SIG-M5 treated with dmso at 0.1 percent for 504 hours (cell line): ENCODE results near the gene ASGR1.
"Not testable (repeated sequence)": the region's sequence is repeated elsewhere in the genome, so short reads cannot be mapped to it uniquely, and the experiment has no call there.

ENCODE experiments used
- DNase-seq: peaks from one replicate; lab custom pipeline; 2025; ENCODE audit not compliant: unreplicated experiment; lab: John Stamatoyannopoulos, UW

The ASGR1 gene

DNA sequence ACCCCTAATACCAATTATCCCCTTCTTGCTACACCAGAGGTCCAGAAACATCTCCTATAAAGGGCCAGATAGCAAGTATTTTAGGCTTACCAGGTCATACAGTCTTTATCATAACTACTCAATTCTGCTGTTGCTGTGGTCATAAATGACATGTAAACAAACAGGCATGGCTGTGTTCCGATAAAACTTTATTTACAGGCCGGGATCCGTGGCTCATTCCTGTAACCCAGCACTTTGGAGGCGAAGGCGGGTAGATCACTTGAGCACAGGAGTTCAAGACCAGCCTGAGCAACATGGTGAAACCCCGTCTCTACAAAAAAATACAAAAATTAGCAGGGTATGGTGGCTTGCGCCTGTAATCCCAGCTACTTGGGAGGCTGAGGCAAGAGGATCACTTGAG, 12.3 kb downstream of the ASGR1 start:
- no peak for DNase-seq

DNA sequence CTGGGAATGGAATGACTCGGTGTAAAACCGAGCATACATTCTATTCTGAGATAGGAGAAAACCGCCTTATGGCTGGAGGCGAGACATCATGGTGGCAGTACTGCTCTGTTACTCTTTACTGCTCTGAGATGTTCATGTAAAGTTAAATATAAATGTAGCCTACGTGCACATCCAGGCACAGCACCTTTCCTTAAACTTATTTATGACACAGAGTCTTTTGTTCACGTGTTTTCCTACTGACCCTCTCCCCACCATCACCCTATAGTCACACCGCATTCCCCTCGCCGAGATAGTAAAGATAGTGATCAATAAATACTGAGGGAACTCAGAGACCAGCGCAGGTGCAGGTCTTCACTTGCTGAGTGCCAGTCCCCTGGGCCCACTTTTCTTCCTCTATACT, 19.6 kb downstream of the ASGR1 start:
- not testable (repeated sequence) for DNase-seq

DNA sequence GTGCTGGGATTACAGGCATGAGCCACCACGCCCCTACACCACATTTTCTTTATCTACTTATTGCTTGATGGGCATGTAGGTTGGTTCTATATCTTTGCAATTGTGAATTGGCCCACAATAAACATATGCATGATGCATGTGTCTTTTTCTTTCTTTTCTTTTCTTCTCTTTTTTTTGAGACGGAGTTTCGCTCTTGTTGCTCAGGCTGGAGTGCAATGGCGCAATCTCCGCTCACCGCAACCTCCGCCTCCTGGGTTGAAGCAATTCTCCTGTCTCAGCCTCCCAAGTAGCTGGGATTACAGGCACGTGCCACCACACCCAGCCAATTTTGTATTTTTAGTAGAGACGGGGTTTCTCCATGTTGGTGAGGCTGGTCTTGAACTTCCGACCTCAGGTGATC, 20.7 kb downstream of the ASGR1 start:
- DNase-seq: peak; percentile 38

DNA sequence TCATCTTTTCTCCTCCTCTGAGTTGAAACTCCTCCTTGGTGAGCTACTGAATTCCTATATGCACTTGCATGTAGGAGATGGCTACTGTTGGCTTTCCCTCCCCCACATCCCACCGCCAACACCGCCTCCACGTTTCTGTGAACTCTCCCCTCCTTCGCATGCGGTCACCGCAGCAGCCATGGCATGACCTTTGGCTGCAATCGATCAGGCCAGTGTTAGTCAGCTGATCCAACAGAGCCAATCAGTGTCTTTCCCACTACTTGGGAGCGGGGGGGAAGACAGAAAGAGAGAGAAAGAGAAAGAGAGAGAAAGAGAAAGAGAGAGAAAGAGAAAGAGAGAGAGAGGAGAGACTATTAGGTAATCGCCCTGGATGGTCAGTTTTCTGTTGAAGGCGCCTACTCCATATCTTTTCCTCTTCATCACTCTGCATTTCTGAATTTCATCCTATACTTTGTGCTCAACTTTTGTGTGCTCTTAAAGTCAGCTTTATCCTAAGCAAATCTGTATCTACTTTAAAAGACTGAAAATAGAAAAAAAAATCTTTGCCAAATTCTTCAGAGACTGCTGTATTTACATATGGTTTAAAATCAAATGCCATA, 22.7 kb downstream of the ASGR1 start:
- no peak for DNase-seq

DNA sequence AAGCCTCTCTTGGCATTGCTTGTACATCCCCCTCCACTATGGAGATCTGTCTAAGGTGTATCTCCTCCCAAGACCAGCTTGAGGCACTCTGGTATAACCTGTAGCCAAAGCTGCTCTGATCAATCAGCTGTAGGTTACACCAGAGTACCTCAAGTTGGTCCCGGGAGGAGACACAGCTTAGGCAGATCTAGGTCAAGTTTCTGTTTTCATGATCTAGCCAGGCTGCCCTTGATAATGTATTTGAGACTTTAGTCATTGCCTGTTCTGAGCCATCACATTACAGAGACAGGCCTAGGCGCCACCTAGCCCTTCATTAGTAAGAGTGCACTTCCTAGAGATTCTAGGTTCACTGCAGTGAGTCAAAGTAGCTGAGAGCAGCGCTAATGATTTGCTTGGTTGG, 31.4 kb downstream of the ASGR1 start:
- no peak for DNase-seq

DNA sequence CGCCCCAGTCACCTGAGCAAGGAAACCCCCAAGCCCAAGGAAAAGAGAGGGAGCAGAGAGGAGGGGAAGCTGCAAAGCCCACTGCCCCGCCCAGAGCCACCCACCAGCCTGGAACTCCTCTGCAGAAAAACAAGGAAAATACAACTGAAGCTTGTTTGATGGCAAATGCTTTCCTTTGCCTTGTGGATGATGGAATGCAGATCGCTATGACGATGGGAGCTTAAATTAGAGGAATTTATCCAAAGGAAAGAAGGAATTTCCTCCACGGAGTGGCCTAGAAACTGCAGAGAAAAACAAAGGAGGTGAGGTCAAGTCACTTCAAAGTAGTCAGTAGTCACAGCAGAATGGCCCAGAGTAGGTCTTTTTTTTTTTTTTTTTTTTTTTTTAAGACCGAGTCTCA, 33.1 kb downstream of the ASGR1 start:
- DNase-seq: no peak

DNA sequence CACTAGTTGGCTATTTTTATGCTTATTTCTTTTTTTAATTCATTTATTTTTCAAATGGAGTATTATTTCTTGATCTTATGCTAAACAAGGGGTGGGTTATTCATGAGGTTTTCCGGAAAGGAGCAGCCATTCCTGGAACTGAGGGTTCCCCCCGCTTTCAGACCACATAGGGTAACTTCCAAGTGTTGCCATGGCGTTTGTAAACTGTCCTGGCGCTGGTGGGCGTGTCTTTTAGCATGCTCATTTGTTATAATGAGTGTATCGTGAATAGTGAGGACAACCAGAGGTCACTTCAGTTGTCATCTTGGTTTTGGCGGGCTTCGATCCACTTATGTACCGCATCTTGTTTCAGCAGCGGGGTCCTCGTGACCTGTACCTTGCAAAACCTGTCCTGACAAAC, 35.0 kb downstream of the ASGR1 start:
- no peak for DNase-seq

DNA sequence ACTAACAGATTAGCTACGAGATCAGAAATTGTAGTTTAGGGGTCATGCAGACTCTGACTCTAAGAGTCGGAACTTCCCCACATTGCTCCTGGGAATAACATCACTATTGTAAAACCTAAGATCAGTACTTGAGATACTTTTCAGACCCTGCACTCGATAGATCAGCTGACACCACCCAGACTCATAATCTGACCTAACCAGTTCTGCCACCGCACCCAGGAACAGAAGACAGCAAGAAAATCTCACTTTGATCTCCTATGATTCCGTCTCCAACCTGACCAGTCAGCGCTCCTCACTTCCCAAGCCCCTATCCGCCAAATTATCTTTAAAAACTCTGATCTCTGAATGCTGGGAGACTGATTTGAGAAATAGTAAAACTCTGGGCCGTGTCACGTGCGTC, 37.3 kb downstream of the ASGR1 start:
- peak; percentile 10 for DNase-seq

DNA sequence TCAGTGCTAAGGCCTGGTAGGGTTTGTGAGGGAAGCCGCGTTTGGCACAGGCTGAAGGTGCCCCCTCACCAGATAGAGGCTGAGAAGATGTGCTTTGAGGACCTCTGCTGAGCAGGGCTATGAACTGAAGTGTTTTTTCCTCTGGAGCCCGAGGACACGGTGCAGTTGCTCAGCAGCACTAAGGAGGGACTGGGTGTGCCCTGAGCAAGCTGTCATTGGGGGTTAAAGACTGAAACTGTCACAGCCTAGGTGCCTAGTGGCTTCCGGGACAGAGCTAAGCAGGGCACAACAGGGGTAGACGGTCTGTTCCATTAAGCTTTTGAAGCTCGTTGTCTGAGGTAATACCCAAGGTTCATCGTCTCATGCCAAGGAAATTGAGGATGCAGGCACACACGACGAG, 39.8 kb downstream of the ASGR1 start:
- no peak for DNase-seq

DNA sequence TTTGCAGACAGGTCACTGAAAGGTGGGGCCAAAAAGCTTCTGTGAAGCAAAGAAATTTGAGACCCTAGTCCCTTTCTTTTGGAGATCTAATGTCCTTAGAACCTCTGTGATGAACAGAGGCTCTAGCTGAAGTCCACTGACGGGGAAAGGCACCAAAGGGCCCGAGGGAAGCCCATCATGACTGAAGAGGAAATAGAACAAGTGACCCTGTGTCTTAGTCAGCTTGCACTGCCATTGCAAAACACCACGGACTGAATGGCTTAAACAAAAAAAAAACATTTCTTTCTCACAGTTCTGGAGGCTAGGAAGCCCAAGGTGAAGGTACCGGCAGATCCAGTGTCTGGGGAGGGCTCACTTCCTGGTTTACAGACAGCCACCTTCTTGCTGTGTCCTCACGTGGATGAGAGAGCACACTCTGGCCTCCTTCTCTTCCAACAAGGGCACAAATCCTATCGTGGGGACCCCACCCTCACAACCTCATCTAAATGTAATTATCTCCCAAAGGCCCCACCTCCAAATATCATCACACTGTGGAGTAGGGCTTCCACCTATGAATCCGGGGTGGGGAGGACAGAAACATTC, 40.3 kb downstream of the ASGR1 start:
- DNase-seq: no peak

DNA sequence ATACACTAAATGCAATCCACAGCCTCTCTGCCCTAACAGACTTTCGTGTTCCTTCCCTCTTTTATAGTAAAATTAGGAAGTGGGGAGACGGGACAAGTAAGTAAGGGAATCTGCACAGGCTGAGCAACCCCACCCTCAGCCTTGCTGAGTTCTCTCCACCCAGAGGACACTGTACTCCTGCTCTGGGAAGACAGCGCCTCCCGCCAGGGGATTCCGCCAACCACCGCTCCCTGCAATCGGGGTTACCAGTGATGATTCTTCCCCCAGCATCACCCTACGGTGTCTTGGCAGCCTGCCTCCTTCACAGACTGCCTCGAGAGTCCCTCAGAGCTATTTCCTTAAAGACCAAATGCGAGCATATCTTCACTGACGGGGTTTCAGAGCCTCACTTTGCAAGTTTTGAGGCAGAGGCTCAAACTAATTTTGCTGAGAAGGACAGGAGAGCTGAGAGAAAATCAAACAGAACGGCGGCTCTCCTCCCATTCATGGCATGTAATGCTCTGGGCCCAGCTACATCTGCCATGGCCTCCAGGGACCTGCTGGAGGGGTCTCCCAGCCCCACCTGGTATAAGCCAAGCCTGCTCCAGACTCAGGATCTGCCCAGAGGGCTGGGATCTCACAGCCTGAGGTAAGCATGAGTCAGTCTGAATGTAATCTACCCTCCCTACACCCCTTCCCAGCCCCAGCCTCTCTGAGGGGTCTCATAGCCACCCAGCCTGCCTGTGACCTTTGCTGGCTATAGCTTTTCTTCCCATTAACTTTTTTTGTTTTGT, 41.8 kb downstream of the ASGR1 start:
- DNase-seq: no peak

DNA sequence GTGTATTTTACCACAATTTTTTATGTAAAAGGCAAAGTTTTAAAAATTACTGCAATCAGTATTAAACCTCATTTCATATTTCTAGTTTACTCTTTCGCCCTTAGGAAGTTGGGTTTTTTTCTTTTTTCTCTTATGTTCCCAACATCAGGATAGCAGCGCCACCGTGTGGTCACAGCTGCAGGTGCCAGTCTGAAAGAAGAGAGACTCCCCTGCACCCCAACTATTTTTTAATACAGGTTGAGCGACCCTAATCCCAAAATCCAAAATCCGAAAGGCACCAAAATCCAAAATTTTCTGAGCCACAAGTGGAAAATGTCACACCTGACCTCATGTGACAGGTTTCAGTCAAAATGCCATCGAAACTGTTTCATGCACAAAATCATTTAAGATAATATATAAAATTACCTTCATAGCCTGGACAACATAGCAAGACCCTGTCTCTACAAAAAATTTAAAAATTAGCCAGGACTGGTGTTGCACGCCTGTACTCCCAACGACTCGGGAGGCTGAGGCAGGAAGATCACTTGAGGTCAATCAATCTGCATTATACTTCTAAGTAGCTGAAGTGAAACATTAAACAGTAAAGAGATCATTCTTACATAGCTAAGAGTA, 42.8 kb downstream of the ASGR1 start:
- peak; percentile 55 for DNase-seq

DNA sequence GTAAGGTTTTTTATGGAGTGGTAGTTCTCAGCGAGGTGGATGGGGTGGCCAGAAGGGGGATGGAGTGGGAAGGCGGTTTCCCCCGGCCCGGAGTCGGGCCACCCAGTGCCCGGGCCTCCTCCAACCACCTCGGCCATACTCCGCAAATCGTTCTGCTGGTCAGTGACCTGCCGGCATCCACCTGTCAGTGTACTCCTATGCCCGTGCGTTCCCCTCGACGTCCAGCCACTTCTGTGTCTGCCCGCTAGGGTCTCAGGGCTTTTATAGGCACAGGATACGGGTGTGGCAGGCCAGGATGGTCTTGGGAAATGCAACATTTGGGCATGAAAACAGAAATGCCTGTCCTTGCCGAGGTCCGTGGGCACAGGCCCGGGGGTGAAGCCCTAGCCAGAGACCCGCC, 45.3 kb downstream of the ASGR1 start:
- no peak for DNase-seq

DNA sequence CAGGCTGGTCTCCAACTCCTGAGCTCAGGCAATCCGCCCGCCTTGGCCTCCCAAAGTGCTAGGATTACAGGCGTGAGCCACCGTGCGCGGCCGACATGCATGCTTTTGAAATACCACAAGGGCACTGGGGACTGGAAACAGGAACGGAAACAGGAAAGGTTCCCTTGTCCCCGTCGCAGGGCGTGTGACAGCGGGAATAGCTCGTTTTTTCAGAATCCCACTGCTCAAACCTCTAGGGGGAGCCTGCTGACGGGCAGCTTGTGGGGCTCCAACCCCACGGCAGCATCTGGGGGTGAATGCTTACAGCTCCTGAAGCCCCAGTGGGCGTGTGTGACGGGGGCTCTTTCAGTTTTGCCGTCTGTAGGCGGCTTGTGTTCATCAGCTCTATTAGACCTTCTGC, 45.7 kb downstream of the ASGR1 start:
- peak; percentile 72 for DNase-seq

DNA sequence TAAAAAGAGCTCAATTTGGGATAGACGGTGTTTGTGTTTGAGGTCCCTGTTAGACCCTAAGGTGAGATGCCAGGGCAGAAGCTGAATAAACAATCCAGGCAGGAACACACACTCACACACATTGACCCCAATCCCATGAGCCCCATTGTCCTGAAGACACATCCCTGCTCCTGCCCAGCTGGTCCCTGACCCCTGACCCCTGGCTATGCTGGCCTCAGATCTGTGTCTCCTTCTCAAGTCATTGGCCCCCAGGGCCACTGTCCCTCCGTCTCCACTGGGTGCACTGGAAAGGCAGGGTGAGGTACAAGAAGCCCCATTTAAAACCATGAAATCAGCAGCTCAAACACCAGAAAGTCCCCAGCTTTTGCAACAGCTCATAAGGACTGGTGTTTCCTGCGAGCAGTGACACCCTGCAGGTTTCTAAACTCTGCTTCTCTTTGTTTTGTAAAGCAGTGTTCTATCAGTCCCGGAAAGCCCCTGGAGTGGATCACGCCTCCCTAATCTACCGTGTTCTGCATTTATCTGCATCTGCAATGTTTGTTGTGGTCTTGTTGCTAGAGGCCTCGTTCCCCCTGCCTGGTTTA, 46.6 kb downstream of the ASGR1 start:
- peak; percentile 68 for DNase-seq

DNA sequence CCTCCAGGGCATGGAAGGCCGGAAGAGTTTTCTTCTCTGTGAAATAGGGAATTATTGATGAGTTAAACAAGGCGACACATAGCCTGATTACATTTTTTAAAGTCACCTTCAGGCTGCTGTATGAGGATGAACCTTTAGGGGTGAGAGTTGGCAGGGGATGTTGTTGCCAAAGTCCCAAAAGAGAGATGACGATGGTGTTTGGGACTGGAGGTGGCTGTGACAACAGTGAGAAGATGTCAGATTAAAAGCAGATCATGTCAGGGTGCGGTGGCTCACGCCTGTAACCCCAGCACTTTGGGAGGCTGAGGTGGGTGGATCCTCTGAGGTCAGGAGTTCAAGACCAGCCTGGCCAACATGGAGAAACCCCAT, 47.8 kb downstream of the ASGR1 start:
- no peak for DNase-seq

DNA sequence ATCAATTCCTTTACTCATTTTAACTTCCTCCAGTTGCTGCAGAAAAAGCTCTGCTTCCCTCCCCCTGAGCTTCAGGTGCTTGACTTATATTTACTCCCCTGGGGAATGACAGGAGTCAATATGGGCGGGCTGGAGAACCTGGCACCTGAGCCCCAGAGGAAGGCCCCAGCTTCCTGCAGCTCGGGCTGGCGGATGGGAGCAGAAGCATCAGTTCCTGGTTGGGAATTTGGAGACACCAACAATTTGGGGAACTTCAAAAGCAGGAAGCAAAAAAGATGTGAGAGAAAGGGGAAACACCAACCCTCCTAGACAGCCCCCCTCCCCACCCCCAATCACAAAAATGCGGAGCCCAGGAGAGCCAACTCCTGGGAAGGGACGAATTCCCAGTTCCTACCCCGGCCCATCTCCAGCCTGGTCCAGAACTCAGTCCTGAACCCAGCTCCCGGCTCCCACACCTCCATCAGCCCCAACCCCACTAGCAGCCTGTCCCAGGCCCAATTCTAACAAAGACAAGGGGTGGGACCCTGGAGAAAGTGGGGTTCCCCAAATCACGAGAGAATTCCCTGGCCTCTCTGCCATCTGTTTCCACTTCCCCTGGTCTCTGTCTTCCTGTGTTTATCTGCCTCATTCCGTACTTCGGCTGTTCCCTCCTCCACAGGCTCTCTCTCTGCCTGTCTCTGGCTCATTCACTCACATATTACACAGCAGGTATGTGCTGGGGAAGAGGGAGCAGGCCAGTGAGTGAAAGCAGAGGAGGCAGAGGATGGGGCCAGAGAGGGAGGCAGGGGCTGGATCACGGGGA, 48.3 kb downstream of the ASGR1 start:
- no peak for DNase-seq

DNA sequence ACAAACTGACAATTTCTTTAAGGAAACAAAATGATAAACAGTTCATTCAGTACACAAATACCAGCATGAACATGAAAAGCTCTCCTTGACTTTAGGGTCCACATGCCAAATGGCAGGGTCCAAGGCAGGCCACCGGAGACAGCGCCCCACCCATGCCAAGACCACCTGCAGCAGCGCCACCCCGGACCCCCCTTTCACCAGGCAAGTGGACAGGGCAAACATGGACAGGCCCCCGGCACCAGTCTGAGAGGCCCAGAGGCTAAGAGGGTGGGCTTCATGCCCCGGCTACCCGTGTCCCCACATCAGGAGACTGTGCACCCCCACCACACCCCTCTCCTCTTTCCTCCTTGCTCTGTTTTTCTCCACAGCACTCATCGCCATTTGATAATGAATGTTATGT, 49.9 kb downstream of the ASGR1 start:
- no peak for DNase-seq

DNA sequence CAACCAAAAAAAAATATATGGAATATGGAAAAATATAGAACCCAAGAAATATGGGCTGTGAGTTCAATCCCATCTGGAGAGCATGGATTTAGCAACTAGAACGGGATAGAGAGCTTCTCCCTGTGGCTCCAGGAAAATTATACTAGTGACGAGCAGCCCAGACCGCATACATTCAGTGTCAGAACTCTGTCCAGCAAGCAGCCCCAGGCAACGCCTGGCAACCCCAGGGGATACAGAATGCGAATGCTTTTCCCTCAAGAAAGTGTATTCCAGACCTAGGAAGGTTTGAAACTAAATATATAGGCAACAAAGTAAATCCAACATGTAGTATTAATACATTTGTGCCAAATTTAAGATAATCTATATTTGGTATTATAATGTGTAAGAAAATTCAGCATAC, 51.0 kb downstream of the ASGR1 start:
- no peak for DNase-seq

DNA sequence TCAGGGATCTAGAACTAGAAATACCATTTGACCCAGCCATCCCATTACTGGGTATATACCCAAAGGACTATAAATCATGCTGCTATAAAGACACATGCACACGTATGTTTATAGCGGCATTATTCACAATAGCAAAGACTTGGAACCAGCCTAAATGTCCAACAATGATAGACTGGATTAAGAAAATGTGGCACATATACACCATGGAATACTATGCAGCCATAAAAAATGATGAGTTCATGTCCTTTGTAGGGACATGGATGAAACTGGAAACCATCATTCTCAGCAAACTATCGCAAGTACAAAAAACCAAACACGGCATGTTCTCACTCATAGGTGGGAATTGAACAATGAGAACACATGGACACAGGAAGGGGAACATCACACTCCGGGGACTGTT, 51.7 kb downstream of the ASGR1 start:
- not testable (repeated sequence) for DNase-seq

DNA sequence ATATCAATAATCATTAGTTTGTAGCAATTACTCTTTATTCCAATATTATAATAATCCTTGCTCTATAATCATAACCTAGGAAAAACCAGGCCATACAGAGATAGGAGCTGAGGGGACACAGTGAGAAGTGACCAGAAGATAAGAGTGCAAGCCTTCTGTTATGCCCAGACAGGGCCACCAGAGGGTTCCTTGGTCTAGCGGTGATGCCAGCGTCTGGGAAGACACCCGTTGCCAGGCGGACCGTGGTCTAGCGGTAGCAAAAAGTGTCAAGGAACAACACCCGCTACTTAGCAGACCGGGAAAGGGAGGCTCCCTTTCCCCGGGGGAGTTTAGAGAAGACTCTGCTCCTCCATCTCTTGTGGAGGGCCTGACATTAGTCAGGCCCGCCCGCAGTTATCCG, 52.8 kb downstream of the ASGR1 start:
- DNase-seq: not testable (repeated sequence)
